ENCODE measurements around the gene CLDN1.
A peak's percentile ranks its signal among the peaks of the same experiment; 100 is the strongest.

The CLDN1 gene

GRCh38 chr3:190359813-190360212 is 37.6 kb upstream of the CLDN1 start:
- H3K9me3 ChIP-seq (ENCODE audit: severe bottlenecking): no peaks in the 10 kb centered on the region
- ATAC-seq (ENCODE audit: low read depth) (no peak), DNase-seq (ENCODE audit: low spot score) (no peak)
- no peak for TF ChIP-seq CTCF (IDR thresholded peaks at IDR 0.05; ENCODE audit: poor library complexity, severe bottlenecking)
- no peak overlapping the region for H3K27ac ChIP-seq (ENCODE audit: poor library complexity, severe bottlenecking)
- H3K36me3 ChIP-seq (ENCODE audit: low read depth): no peaks in the 10 kb centered on the region
- no peak overlapping the region for H3K4me3 ChIP-seq (ENCODE audit: severe bottlenecking)
- H3K27me3 ChIP-seq (ENCODE audit: insufficient read depth, poor library complexity, severe bottlenecking): no peaks in the 10 kb centered on the region
- peaks cover 7% of the 10 kb centered on the region for H3K4me1 ChIP-seq (ENCODE audit: insufficient read depth, poor library complexity, severe bottlenecking)

DNA sequence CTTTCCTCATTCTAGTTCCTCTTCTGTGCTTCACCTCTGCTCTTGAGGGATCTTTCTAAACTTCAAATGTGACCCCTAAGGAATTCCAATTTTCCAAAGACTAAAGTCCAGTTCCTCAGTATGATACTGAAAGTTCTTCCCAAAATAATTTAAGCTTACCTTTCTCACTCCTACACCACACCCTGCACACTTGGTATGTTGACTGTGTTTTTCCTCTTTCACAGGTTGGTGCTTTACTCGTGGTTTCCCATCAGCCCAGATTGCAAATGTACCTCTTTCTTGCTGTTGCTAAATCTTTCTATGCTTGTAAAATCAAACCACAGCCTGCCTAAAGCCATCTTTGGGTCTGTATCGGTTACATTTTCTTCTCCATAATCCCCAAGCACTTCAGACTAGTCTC is 35.2 kb upstream of the CLDN1 start:
- H3K36me3 ChIP-seq (ENCODE audit: low read depth): no peaks in the 10 kb centered on the region
- TF ChIP-seq CTCF (IDR thresholded peaks at IDR 0.05; ENCODE audit: poor library complexity, severe bottlenecking): no peak
- no peak overlapping the region for H3K27ac ChIP-seq (ENCODE audit: poor library complexity, severe bottlenecking)
- H3K27me3 ChIP-seq (ENCODE audit: insufficient read depth, poor library complexity, severe bottlenecking): no peaks in the 10 kb centered on the region
- ATAC-seq (ENCODE audit: low read depth) (no peak), DNase-seq (ENCODE audit: low spot score) (no peak)
- no peak overlapping the region for H3K4me3 ChIP-seq (ENCODE audit: severe bottlenecking)
- no peaks in the 10 kb centered on the region for H3K9me3 ChIP-seq (ENCODE audit: severe bottlenecking)
- peaks cover 7% of the 10 kb centered on the region for H3K4me1 ChIP-seq (ENCODE audit: insufficient read depth, poor library complexity, severe bottlenecking)

DNA sequence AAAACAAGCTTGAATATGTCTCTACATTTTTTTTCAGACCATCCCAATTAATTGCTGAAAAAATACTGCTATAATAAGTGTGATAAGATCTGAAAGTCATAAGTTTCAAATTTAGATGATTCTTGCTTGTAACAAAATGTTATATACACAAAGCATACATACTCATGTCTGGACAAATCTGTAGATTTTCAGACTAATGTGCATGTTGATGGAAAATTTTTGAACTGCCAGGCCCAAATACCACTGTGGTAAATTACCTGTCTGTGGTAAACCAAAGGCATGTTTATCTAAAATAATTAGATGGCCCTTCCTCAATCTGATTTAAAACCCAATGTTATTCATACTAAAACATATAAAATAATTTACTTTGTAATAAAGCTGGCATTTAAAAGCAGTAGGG is 34.0 kb upstream of the CLDN1 start:
- no peak for TF ChIP-seq CTCF (IDR thresholded peaks at IDR 0.05; ENCODE audit: poor library complexity, severe bottlenecking)

DNA sequence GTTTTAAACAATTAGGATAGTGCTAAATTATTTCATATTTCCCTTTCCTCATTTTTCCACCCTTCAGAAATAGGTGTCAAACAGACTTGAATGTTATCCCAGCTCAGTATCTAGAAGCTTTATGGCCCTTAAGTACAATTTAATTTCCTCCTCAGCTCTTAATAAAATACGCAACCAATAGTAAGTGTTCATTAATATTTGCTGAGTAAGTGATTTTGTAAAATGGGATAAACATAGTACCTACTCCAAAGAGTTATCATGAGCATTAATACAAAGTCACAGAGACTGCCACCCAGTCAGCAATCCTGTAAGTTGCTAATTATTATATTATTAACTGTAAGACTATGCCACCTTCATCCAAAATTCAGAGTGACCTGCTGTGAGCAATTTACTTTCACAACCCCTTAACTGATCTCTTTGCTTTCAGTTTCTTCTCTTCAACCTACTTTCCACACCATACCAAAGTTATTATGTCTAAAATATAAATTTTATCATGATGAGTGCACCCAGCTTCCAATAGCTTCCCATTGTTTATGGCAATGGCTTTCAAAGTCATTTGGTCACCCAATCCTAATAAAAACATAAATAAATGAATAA is 30.7 kb upstream of the CLDN1 start:
- H3K36me3 ChIP-seq (ENCODE audit: low read depth): no peaks in the 10 kb centered on the region
- peaks cover 7% of the 10 kb centered on the region for H3K4me1 ChIP-seq (ENCODE audit: insufficient read depth, poor library complexity, severe bottlenecking)
- H3K27ac ChIP-seq (ENCODE audit: poor library complexity, severe bottlenecking): no peak overlapping the region
- no peak overlapping the region for H3K4me3 ChIP-seq (ENCODE audit: severe bottlenecking)
- ATAC-seq (ENCODE audit: low read depth): no peak
- DNase-seq (ENCODE audit: low spot score): no peak
- no peaks in the 10 kb centered on the region for H3K27me3 ChIP-seq (ENCODE audit: insufficient read depth, poor library complexity, severe bottlenecking)
- H3K9me3 ChIP-seq (ENCODE audit: severe bottlenecking): no peaks in the 10 kb centered on the region
- no peak for TF ChIP-seq CTCF (IDR thresholded peaks at IDR 0.05; ENCODE audit: poor library complexity, severe bottlenecking)

More for the DNA sequence above, 34.0 kb upstream of the CLDN1 start:
- Histone ChIP-seq H3K4me1 (ENCODE audit: insufficient read depth, poor library complexity, severe bottlenecking) (peaks cover 7% of the 10 kb centered on the region), H3K36me3 (ENCODE audit: low read depth) (no peaks in the 10 kb centered on the region), H3K27me3 (ENCODE audit: insufficient read depth, poor library complexity, severe bottlenecking) (no peaks in the 10 kb centered on the region), H3K9me3 (ENCODE audit: severe bottlenecking) (no peaks in the 10 kb centered on the region), H3K4me3 (ENCODE audit: severe bottlenecking) (no peak overlapping the region), H3K27ac (ENCODE audit: poor library complexity, severe bottlenecking) (peak overlapping the region; percentile 5)
- DNase-seq (ENCODE audit: low spot score): no peak
- no peak; the same call in 2 of the 3 replicates for ATAC-seq (ENCODE audit: low read depth)

- DNase-seq (ENCODE audit: low spot score) (no peak), ATAC-seq (ENCODE audit: low read depth) (no peak)
- Histone ChIP-seq H3K4me3 (ENCODE audit: severe bottlenecking) (no peak overlapping the region), H3K36me3 (ENCODE audit: low read depth) (no peaks in the 10 kb centered on the region), H3K27me3 (ENCODE audit: insufficient read depth, poor library complexity, severe bottlenecking) (no peaks in the 10 kb centered on the region), H3K27ac (ENCODE audit: poor library complexity, severe bottlenecking) (peak overlapping the region; percentile 95), H3K9me3 (ENCODE audit: severe bottlenecking) (no peaks in the 10 kb centered on the region), H3K4me1 (ENCODE audit: insufficient read depth, poor library complexity, severe bottlenecking) (peaks cover 27% of the 10 kb centered on the region)
- no peak for TF ChIP-seq CTCF (IDR thresholded peaks at IDR 0.05; ENCODE audit: poor library complexity, severe bottlenecking)
Measured at GRCh38 chr3:190346541-190346940, 24.3 kb upstream of the CLDN1 start.

All from RWPE2 (cell line).